Ishikawa (cell line): Measurements from ENCODE around the gene PDS5A.

Source experiments
- EGR1 ChIP-seq: IDR thresholded peaks from 2 replicates; pipeline ENCODE4 v1.6.1; 2012
- MAX ChIP-seq: IDR thresholded peaks from 2 replicates; pipeline ENCODE4 v1.6.1; 2012
- NFIC ChIP-seq: IDR thresholded peaks from 2 replicates; pipeline ENCODE4 v1.6.1; 2012
- RAD21 ChIP-seq: IDR thresholded peaks from 2 replicates; pipeline ENCODE4 v1.6.1; 2012; ENCODE audit warnings: low read depth
- TAF1 ChIP-seq: IDR thresholded peaks from 2 replicates; pipeline ENCODE4 v1.6.1; 2012; ENCODE audit warnings: low read depth, mild to moderate bottlenecking
- TEAD4 ChIP-seq: IDR thresholded peaks from 2 replicates; pipeline ENCODE4 v1.6.1; 2012

DNA sequence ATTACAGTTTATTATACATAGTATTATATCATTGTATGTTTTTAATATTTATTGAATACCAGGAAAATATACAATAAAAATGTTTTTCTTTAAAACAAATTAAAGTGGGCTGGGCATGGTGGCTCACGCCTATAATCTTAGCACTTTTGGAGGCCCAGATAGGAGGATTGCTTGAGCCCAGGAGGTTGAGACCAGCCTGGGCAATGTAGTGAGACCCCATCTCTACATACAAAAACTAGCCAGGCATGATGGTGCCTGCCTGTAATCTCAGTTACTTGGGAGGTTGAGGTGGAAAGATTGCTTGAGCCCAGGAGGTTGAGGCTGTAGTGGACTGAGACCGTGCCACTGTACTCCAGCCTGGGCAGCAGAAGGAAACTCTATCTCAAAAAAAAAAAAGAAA, 38.3 kb upstream of the PDS5A start:
- TF ChIP-seq MAX (no peak), TEAD4 (no peak), TAF1 (no peak), RAD21 (no peak), NFIC (no peak), EGR1 (no peak)
